HepG2 (cell line): Measurements from ENCODE around the gene RHEBL1. TPM values are rescaled to one million over a fixed set of nuclear protein-coding genes. Genes with fewer than 3 reads are reported as not detected.
A peak's percentile ranks its signal among the peaks of the same experiment; 100 is the strongest.

ENCODE experiments used
- FOXC1 ChIP-seq: sonication (generic); formaldehyde crosslinking; IDR thresholded peaks from 2 replicates; pipeline ENCODE4 v1.8.0; 2022; ENCODE audit warnings: mild to moderate bottlenecking, missing genetic modification reagents, borderline replicate concordance
- FOXK2 ChIP-seq: fragments of 450-650 bp; IDR thresholded peaks from 2 replicates; pipeline ENCODE4 v1.6.1; 2016
- GPN1 ChIP-seq: sonication (generic); formaldehyde crosslinking; IDR thresholded peaks from 2 replicates; pipeline ENCODE4 v1.5.1; 2020; ENCODE audit warnings: missing genetic modification reagents, borderline replicate concordance
- POLR2AphosphoS2 ChIP-seq: IDR thresholded peaks from 2 replicates; pipeline ENCODE4 v1.6.1; 2011; ENCODE audit warnings: low read depth, low read length, improper control_type of control experiment
- SALL1 ChIP-seq: sonication (generic); formaldehyde crosslinking; IDR thresholded peaks from 2 replicates; pipeline ENCODE4 v1.8.0; 2022; ENCODE audit warnings: mild to moderate bottlenecking, missing genetic modification reagents
- SKIL ChIP-seq: sonication (generic); formaldehyde crosslinking; IDR thresholded peaks from 2 replicates; pipeline ENCODE4 v1.8.0; 2022; ENCODE audit warnings: missing genetic modification reagents, mild to moderate bottlenecking, moderate library complexity, borderline replicate concordance
- SRF ChIP-seq: IDR thresholded peaks from 2 replicates; pipeline ENCODE4 v1.6.1; 2011; ENCODE audit warnings: mild to moderate bottlenecking, low read depth, low read length, moderate library complexity
- SYNCRIP ChIP-seq: fragments of 200-400 bp; formaldehyde crosslinking; IDR thresholded peaks from 2 replicates; pipeline ENCODE4 v1.6.1; 2018; ENCODE audit warnings: mild to moderate bottlenecking, low read depth, low read length; ENCODE audit not compliant: insufficient read depth
- TBP ChIP-seq: sonication (generic); formaldehyde crosslinking; IDR thresholded peaks from 2 replicates; pipeline ENCODE4 v1.5.0; 2020; ENCODE audit warnings: missing genetic modification reagents
- ZMYM3 ChIP-seq: sonication (generic); formaldehyde crosslinking; IDR thresholded peaks from 2 replicates; pipeline ENCODE4 v1.5.1; 2020; ENCODE audit warnings: mild to moderate bottlenecking, missing genetic modification reagents
- ZNF296 ChIP-seq: sonication (generic); formaldehyde crosslinking; conservative IDR thresholded peaks from 2 replicates; pipeline ENCODE4 v1.5.0; 2020; ENCODE audit warnings: mild to moderate bottlenecking, missing genetic modification reagents
- ZNF337 ChIP-seq: sonication (generic); formaldehyde crosslinking; IDR thresholded peaks from 2 replicates; pipeline ENCODE4 v1.5.1; 2020; ENCODE audit warnings: missing genetic modification reagents, low read depth, mild to moderate bottlenecking, borderline replicate concordance
- ZNF549 ChIP-seq: sonication (generic); formaldehyde crosslinking; IDR thresholded peaks from 2 replicates; pipeline ENCODE4 v1.5.0; 2020; ENCODE audit warnings: missing genetic modification reagents
- ZNF556 ChIP-seq: sonication (generic); formaldehyde crosslinking; IDR thresholded peaks from 2 replicates; pipeline ENCODE4 v1.4.0; 2020; ENCODE audit warnings: mild to moderate bottlenecking, missing genetic modification reagents, borderline replicate concordance
- ZNF713 ChIP-seq: sonication (generic); formaldehyde crosslinking; IDR thresholded peaks from 2 replicates; pipeline ENCODE4 v1.4.0; 2020; ENCODE audit warnings: mild to moderate bottlenecking, missing genetic modification reagents
- ZNF879 ChIP-seq: sonication (generic); formaldehyde crosslinking; IDR thresholded peaks from 2 replicates; pipeline ENCODE4 v1.8.1; 2023; ENCODE audit warnings: missing genetic modification reagents
- ZSCAN20 ChIP-seq: sonication (generic); formaldehyde crosslinking; IDR thresholded peaks from 2 replicates; pipeline ENCODE4 v1.4.0; 2020; ENCODE audit warnings: missing genetic modification reagents, mild to moderate bottlenecking, borderline replicate concordance
- ZSCAN5A ChIP-seq: sonication (generic); formaldehyde crosslinking; IDR thresholded peaks from 2 replicates; pipeline ENCODE4 v1.8.0; 2022; ENCODE audit warnings: mild to moderate bottlenecking, missing genetic modification reagents, borderline replicate concordance
- ZXDC ChIP-seq: sonication (generic); formaldehyde crosslinking; IDR thresholded peaks from 2 replicates; pipeline ENCODE4 v1.5.0; 2020; ENCODE audit warnings: mild to moderate bottlenecking, missing genetic modification reagents
- polyA plus RNA-seq, 8 experiments: library from polyadenylated mRNA; depleted of rRNA in 3 of 8; stranded (reverse) in 7 of 8; unstranded in 1 of 8; fragments of >200 nt; fragmentation: Illumina TruSeq in 4 of 8; extraction: Trizol in 4 of 8; gene quantifications; 2 replicates each; pipeline versions ENCODE4 v1.2.1 to v1.2.3, GENCODE V29; 2011 to 2016; ENCODE audit warnings: low read depth in 4 of 8, missing spikeins in 1 of 8, mixed read lengths in 1 of 8; ENCODE audit not compliant: insufficient read depth in 1 of 8
- total RNA-seq, 5 experiments: library from RNA; depleted of rRNA; stranded (reverse); fragments of >200 nt; fragmentation: Illumina TruSeq; extraction: Trizol; gene quantifications; 2 replicates each; pipeline ENCODE4 v1.2.3, GENCODE V29; 2016; ENCODE audit warnings: low read depth in 1 of 5

The RHEBL1 gene
- total and polyA plus RNA-seq, 2 of the 13 experiments (the other 11 are each of a cell fraction or from before 2014, with no cell fraction given) = 1.4 to 2.5 TPM

GRCh38 chr12:49069507-49070346 is at the start of gene RHEBL1 (continued):
- no peak for TF ChIP-seq ZXDC
- TF ChIP-seq FOXK2 = peak; percentile 81; the same call in 1 of the 2 replicates
- TF ChIP-seq FOXC1 (CRISPR knock-in tag) = peak; percentile 47; the same call in 1 of the 2 replicates
- TF ChIP-seq ZSCAN20 (CRISPR knock-in tag) = peak; percentile 79
- TF ChIP-seq TBP = no peak
- TF ChIP-seq ZNF549 (CRISPR knock-in tag) = no peak; the same call in 1 of the 2 replicates
- TF ChIP-seq SKIL = no peak
- no peak for TF ChIP-seq ZNF337 (CRISPR knock-in tag)
- no peak for TF ChIP-seq SYNCRIP
- no peak for TF ChIP-seq POLR2AphosphoS2
- no peak for TF ChIP-seq GPN1
- no peak for TF ChIP-seq ZNF879 (CRISPR knock-in tag)
- no peak for TF ChIP-seq ZMYM3
- no peak for TF ChIP-seq SRF
- no peak for TF ChIP-seq ZNF296 (CRISPR knock-in tag)
- TF ChIP-seq SALL1 (CRISPR knock-in tag) = peak; percentile 61
- TF ChIP-seq ZNF556 (CRISPR knock-in tag) = no peak
- TF ChIP-seq ZSCAN5A = no peak
- no peak for TF ChIP-seq ZNF713 (CRISPR knock-in tag)
